ES-I3 (cell line): ENCODE measurements around the gene SYMPK.
A peak's percentile ranks its signal among the peaks of the same experiment; 100 is the strongest.

Experiments
- H3K36me3 ChIP-seq: 2 replicates; pipeline ENCODE4 v1.6.1; 2013; ENCODE audit warnings: mild to moderate bottlenecking, low read length, control low read depth, moderate library complexity; ENCODE audit not compliant: insufficient read depth
- H3K4me1 ChIP-seq: 2 replicates; pipeline ENCODE4 v1.6.1; 2013; ENCODE audit warnings: mild to moderate bottlenecking, control low read depth, low read length; ENCODE audit not compliant: insufficient read depth
- H3K9ac ChIP-seq: 2 replicates; pipeline ENCODE4 v1.6.1; 2013; ENCODE audit warnings: low read depth, mild to moderate bottlenecking, low read length, moderate library complexity
- H3K9me3 ChIP-seq: 2 replicates; pipeline ENCODE4 v1.6.1; 2013; ENCODE audit warnings: mild to moderate bottlenecking, low read length, moderate library complexity; ENCODE audit not compliant: control insufficient read depth, insufficient read depth

SYMPK gene

DNA sequence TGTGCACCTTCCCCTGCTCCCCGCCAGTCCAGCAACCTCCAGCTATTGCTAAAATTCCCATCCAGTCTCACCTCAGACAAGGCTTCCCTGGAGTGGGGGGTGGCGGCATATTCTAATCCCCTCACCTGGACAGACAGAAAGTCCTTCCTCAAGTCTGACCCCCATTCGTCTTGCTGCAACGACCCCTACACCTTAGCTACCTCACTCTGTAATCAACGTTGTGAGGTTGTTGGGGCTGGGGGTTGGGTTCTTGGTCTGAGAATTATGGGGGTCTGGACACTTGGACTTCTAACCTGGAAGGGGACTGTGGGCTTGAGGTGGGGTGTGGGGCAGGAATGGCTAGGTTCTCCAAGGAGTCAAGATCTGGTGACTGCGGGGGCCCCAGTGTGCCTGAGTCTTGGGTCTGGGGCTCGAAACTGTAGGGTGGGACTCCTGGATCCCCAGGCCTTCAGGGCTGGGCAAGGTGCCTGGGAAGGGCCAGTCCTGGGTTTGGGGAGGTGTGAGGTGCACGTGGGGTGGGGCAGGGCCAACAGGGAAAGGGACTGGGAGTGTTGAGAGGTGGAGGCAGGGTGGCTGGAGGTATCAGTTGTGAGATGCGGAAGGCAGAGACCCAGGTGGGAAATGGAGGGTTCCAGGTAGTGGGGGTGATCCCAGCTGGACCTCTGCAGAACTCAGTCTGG is 2.5 kb upstream of the SYMPK start:
- Histone ChIP-seq H3K36me3 (no peaks in the 10 kb centered on the region; the same call in 1 of the 2 replicates), H3K9me3 (no peaks in the 10 kb centered on the region), H3K9ac (peak overlapping the region; percentile 97; the same call in 1 of the 2 replicates), H3K4me1 (peaks cover 21% of the 10 kb centered on the region; the same call in 1 of the 2 replicates)

DNA sequence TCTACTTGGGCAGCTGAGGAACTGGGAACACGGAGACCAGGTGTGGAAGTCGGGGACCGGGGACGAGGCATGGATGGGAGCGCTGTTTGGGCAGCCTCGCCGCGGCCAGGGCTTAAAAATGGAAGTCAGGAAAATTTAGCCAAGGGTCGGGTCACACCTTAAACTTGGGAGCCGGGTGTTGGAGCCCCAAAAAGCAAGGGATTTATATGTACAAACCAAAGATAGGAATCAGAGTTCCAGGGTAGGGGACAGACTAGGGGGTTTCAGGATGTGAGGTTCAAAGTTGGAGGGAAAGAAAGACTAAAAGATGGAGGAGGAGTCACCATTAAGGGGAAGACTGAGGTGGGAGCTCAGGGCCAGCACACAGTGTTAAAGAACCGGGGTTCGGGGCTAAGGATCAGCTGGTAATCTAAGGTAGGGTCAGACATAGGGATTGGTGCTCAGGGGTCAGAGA is 1.7 kb upstream of the SYMPK start:
- H3K4me1 ChIP-seq = peaks cover 21% of the 10 kb centered on the region; the same call in 1 of the 2 replicates
- no peaks in the 10 kb centered on the region for H3K9me3 ChIP-seq
- no peaks in the 10 kb centered on the region; the same call in 1 of the 2 replicates for H3K36me3 ChIP-seq
- H3K9ac ChIP-seq = peak overlapping the region; percentile 97

GRCh38 chr19:45863840-45864628 is 1.1 kb upstream of the SYMPK start, which contains the start of gene FOXA3:
Gene FOXA3, plus strand, starts transcription at chr19:45864326. Its CDS starts 131 bp downstream, at chr19:45864457.
- peaks cover 21% of the 10 kb centered on the region; the same call in 1 of the 2 replicates for H3K4me1 ChIP-seq
- H3K36me3 ChIP-seq = no peaks in the 10 kb centered on the region; the same call in 1 of the 2 replicates
- peak within 1 kb of the TSS; percentile 97 for H3K9ac ChIP-seq
- no peaks in the 10 kb centered on the region for H3K9me3 ChIP-seq

- H3K36me3 ChIP-seq = no peaks in the 10 kb centered on the region; the same call in 1 of the 2 replicates
- H3K9me3 ChIP-seq = no peaks in the 10 kb centered on the region
- peak overlapping the region; percentile 97; the same call in 1 of the 2 replicates for H3K9ac ChIP-seq
- H3K4me1 ChIP-seq = peaks cover 21% of the 10 kb centered on the region; the same call in 1 of the 2 replicates
These were observed 440 bp upstream of the SYMPK start for GRCh38 chr19:45863335-45863839.

- peaks cover 19% of the 10 kb centered on the region; the same call in 1 of the 2 replicates for H3K4me1 ChIP-seq
- H3K9ac ChIP-seq = peak overlapping the region; percentile 98
- H3K9me3 ChIP-seq = no peaks in the 10 kb centered on the region
- no peaks in the 10 kb centered on the region; the same call in 1 of the 2 replicates for H3K36me3 ChIP-seq
These were observed 730 bp downstream of the SYMPK start for GRCh38 chr19:45862271-45862563.

DNA sequence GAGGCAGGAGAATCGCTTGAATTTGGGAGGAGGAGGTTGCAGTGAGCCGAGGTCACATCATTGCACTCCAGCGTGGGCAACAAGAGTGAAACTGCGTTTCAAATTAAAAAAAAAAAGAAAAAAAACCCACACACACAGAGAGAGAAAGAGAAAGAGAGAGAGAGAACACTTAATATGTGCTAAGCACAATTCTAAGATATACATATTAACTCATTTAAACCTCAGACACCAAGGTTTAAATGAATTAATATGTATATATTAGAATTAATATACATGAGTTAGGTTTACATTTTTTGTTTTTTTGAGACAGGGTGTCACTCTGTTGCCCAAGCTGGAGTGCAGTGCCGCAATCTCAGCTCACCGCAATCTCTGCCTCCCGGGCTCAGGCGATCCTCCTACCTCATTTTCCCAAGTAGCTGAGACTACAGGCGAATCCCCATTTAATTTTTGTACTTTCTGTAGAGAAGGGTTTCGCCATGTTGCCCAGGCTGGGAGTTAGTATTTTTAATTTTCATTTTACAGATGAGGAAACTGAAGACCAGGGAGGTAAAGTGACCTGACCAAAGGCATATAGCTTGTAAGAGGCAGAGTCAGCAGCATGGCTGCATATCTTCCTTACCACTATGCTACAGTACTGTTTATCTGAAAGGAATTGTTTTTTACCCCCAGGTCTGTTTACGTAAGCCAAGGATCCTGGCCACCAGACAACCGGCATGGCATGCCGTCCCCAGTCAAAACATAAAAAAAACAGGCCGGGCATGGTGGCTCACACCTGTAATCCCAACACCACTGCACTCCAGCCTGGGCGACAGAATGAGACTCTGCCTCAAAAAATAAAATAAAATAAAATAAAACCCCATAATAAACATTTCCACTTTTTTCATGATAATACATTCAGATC is 2.3 kb downstream of the SYMPK start:
- Histone ChIP-seq H3K4me1 (peaks cover 5% of the 10 kb centered on the region; the same call in 1 of the 2 replicates), H3K9ac (no peak overlapping the region), H3K9me3 (no peaks in the 10 kb centered on the region), H3K36me3 (no peaks in the 10 kb centered on the region; the same call in 1 of the 2 replicates)

GRCh38 chr19:45854167-45854778 is 8.7 kb downstream of the SYMPK start:
- H3K9ac ChIP-seq = no peak overlapping the region
- H3K4me1 ChIP-seq = no peaks in the 10 kb centered on the region
- H3K9me3 ChIP-seq = no peaks in the 10 kb centered on the region
- H3K36me3 ChIP-seq = peaks cover 21% of the 10 kb centered on the region

GRCh38 chr19:45852983-45853382 is 10.0 kb downstream of the SYMPK start:
- no peaks in the 10 kb centered on the region for H3K4me1 ChIP-seq
- H3K9ac ChIP-seq = no peak overlapping the region
- peaks cover 29% of the 10 kb centered on the region for H3K36me3 ChIP-seq
- H3K9me3 ChIP-seq = no peaks in the 10 kb centered on the region

DNA sequence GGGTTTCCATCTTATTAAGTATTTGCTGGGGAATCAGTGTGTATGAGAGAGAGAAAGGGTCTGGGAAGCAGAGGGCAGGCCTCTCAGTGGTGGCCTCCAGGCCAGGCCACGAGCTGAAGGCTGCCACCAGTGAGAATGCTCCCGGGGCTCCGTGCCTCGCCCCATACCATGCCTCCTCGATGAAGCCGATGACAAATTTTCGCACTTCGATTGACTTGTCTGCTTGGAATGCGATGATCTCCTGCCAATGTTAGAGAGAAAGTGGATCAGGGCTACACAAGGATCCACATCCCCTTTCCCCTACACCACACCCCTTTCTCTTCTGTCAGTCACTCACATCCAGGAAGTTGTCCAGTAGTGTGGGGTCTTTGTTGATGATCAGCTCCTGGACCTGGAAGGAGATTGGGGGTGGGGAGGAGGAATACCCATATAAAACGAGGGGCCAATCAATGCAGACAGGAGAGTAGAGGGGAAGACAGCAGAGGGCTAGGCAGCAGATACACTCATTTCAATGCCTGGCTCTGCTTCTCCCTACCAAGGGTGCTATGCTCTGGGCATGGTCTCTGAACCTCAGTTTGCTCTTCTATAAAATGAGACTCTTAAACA is 10.7 kb downstream of the SYMPK start:
- peaks cover 34% of the 10 kb centered on the region for H3K36me3 ChIP-seq
- no peaks in the 10 kb centered on the region for H3K9me3 ChIP-seq
- H3K4me1 ChIP-seq = no peaks in the 10 kb centered on the region
- H3K9ac ChIP-seq = no peak overlapping the region

GRCh38 chr19:45848922-45849321 is 14.0 kb downstream of the SYMPK start:
- no peaks in the 10 kb centered on the region for H3K4me1 ChIP-seq
- H3K9me3 ChIP-seq = no peaks in the 10 kb centered on the region
- H3K9ac ChIP-seq = no peak overlapping the region
- H3K36me3 ChIP-seq = peaks cover 43% of the 10 kb centered on the region

GRCh38 chr19:45847663-45848062 is 15.3 kb downstream of the SYMPK start:
- no peaks in the 10 kb centered on the region for H3K9me3 ChIP-seq
- no peak overlapping the region for H3K9ac ChIP-seq
- H3K4me1 ChIP-seq = no peaks in the 10 kb centered on the region
- H3K36me3 ChIP-seq = peaks cover 44% of the 10 kb centered on the region

DNA sequence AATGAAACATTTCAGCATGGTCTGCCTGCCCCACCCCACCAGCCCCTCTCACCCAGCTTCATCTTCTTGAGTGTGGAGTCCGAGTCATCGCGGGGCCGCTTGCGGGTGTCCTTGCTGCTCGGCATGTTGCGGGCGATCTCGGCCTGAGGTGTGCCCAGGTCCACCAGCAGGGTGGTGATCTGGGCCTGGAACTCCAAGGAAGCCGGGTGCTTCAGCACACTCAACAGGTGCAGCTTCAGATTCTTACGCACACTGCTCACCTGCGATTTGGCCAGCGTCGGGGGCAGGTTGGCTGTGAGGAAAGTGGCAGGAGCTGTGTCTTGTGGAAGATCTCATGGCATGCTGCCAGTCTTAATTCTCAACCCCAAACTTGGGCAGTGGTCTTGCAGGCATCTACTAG is 20.7 kb downstream of the SYMPK start:
- Histone ChIP-seq H3K9ac (no peak overlapping the region), H3K36me3 (peaks cover 39% of the 10 kb centered on the region), H3K9me3 (no peaks in the 10 kb centered on the region), H3K4me1 (no peaks in the 10 kb centered on the region)

GRCh38 chr19:45834970-45835369 is 28.0 kb downstream of the SYMPK start:
- Histone ChIP-seq H3K4me1 (no peaks in the 10 kb centered on the region), H3K36me3 (peaks cover 34% of the 10 kb centered on the region)

More at GRCh38 chr19:45834970-45835369, 28.0 kb downstream of the SYMPK start:
- H3K9me3 ChIP-seq = no peaks in the 10 kb centered on the region
- no peak overlapping the region for H3K9ac ChIP-seq
